Ectodermal cell (in vitro differentiated cells): Measurements from ENCODE around the gene NOS3.

Experiments used
- H3K27ac ChIP-seq: 2 replicates; pipeline ENCODE4 v1.7.0; 2013; ENCODE audit warnings: mild to moderate bottlenecking, low read depth, low read length; ENCODE audit not compliant: insufficient read depth, poor library complexity, severe bottlenecking
- H3K27me3 ChIP-seq: 2 replicates; pipeline ENCODE4 v1.7.0; 2013; ENCODE audit warnings: mild to moderate bottlenecking, low read length; ENCODE audit not compliant: insufficient read depth, control insufficient read depth, poor library complexity, severe bottlenecking
- H3K36me3 ChIP-seq: one replicate; pipeline ENCODE4 v1.7.0; 2013; ENCODE audit warnings: low read length; ENCODE audit not compliant: control insufficient read depth, insufficient read depth
- H3K4me1 ChIP-seq: one replicate; pipeline ENCODE4 v1.7.0; 2013; ENCODE audit warnings: low read length; ENCODE audit not compliant: control insufficient read depth, insufficient read depth
- H3K4me3 ChIP-seq: 2 replicates; pipeline ENCODE4 v1.7.0; 2013; ENCODE audit warnings: low read depth, low read length, control low read depth; ENCODE audit not compliant: insufficient read depth
- H3K9me3 ChIP-seq: 2 replicates; pipeline ENCODE4 v1.7.0; 2013; ENCODE audit warnings: mild to moderate bottlenecking, low read length, moderate library complexity; ENCODE audit not compliant: control insufficient read depth
- WGBS, 2 experiments: methylation state at CpG; one replicate each; pipeline ENCODE4 v1.1.7; 2013; ENCODE audit warnings: missing lambda C conversion rate in 2 of 2; 5-methylcytosine and 5-hydroxymethylcytosine counted together

Gene NOS3

DNA sequence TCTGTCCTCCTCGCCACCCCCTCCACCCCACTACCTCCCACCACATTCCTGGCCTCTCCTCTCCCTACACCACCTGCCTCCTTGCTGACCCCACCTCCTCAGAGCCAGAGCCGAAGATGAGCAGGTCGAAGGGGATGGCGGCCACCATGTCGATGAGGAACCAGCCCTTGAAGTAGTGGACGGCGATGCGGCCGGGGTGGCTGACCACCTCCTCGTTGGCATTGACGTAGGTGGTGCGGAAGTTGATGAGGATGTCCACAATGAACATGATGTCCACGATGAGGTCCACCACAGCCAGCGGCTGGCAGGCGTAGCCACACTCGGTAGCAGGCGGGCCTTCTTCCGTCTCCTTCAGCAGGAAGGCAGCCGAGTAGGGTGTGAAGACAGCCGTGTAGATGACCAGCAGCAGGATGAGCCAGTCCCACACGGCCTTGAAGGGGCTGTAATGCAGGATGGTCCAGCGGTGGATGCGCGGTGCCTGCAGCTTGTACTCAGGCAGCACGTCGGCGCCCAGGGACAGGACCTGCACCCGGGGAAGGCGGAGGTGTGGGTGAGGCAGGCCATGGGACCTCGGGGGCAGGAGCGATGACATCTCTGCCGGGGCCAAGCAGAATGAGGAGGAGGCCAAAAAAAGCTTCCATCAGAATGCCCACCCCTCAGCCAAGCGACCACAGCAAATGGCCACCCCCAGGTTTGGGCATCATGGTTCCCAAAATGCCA, 38.3 kb upstream of the NOS3 start:
- H3K4me3 ChIP-seq = no peak overlapping the region
- no peaks in the 10 kb centered on the region for H3K36me3 ChIP-seq
- H3K27me3 ChIP-seq = peaks cover 3% of the 10 kb centered on the region
- H3K27ac ChIP-seq = no peak overlapping the region
- no peaks in the 10 kb centered on the region for H3K9me3 ChIP-seq
- peaks cover 46% of the 10 kb centered on the region for H3K4me1 ChIP-seq
- 93% methylated on average over 33 of the region's 33 CpGs for WGBS, 2 experiments

DNA sequence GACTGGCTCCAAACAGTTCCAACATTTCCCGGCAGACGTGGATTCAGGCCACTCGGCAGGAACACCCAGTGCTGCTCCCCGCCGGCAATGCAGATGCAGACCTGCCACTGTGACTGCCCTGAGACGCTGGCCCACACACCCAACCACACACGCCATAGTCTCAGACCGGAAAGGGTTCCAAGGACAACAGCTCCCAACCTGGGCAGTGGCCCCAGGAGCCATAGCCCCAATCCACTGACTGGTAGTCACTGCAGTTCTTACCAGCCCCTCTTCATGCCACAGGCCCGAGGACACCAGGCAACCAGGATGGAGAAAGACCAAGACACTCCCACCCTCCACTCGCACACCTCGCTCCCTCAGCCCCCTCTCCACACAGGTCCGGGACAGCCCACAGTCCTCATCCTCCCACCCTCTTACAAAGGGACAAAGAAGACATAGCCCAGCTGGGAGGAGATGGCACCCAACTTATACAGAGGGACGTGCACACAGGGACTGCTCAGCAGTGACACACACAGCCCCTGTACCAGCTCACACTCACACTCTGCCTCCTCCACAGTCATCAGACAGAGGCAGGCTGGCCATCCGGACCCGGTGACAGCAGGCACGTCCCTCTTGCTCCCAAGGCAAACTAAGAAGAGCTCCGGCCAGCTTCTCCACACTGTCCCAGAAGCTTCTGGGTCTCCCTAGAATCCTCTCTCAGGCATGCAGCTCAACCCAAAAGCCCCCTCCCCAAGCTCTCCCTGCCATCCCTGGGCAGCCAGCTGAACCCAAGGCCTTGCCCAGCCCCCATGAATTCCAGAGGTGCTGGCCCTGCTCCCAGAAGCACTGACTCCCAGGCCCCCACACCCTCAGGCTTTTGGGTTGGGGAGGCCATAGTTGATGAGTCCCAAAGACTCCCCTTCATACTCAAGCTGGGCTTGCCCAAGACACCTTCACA, 37.5 kb upstream of the NOS3 start:
- Histone ChIP-seq H3K4me1 (peaks cover 37% of the 10 kb centered on the region), H3K9me3 (no peaks in the 10 kb centered on the region), H3K4me3 (no peak overlapping the region), H3K36me3 (no peaks in the 10 kb centered on the region), H3K27me3 (peaks cover 3% of the 10 kb centered on the region), H3K27ac (no peak overlapping the region)
- 91 to 94% methylated on average over 17 of the region's 17 CpGs for WGBS, 2 experiments

DNA sequence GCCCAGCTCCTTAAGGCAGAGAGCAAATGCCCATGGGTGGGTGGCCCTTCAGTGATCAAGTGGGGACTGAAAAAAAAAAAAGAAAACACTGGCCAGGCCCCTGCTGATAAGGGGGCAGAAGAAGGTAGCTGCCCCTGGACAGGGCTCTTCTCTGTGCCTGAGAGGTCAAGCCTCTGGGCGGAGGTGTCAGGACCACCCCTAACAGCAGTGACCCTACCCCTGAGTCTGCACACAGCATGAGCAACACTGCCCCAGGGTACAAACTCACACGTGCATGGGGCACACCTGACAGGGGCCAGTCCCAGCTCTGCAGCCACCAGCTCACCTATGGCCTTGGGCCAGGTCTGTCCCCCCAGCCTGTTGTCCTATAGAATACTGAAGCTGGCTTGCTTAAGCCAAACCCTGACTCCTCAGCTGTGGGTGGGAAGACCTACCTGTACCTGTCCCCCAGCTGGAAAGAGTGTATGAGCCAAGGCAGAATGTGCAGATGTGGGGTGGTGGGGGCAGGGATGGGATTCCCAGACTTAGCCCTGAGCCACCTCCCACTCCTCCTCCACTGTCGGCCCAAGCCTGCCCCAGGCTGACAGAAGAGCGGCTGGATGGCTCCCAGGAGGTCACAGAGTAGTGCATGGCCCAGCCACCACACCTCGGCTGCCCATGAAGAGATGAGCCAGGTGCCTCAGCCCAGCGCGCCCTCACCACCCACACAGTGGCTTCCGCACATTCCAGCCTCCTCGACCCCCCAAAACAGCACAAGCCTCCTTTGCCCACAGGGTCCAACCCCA, 36.4 kb upstream of the NOS3 start:
- peaks cover 28% of the 10 kb centered on the region for H3K4me1 ChIP-seq
- no peak overlapping the region for H3K27ac ChIP-seq
- WGBS, 2 experiments = 87 to 88% methylated on average over 9 of the region's 9 CpGs
- H3K36me3 ChIP-seq = no peaks in the 10 kb centered on the region
- H3K9me3 ChIP-seq = no peaks in the 10 kb centered on the region
- H3K4me3 ChIP-seq = no peak overlapping the region
- no peaks in the 10 kb centered on the region for H3K27me3 ChIP-seq

DNA sequence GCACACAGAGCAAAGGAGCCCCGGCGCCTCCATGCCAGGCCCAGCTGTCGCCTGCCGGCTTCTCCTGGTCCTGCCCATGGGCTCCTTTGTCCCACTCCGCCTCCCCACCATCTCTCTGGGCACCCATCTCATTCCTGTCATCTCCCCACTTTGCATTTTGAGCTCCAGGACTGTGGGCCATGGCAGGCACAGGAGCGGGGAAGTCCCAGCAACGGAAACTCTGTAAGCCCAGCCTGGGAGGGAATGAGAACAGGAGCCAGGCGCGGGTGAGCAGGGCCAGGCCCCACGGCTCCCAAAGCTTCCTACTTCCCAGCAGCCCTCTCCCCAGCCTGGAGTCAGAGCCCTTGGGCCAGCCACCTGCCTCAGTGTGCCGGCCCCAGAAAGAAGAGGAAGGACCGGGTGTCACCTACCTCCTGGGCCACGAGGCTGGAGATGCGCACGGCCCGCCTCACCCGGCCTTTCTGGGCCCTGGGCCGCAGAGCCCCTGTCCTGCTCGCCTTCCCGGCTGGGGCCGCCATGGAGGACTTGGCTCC, 35.8 kb upstream of the NOS3 start:
- Histone ChIP-seq H3K4me1 (peaks cover 23% of the 10 kb centered on the region), H3K4me3 (no peak overlapping the region), H3K9me3 (no peaks in the 10 kb centered on the region), H3K36me3 (no peaks in the 10 kb centered on the region), H3K27me3 (no peaks in the 10 kb centered on the region), H3K27ac (no peak overlapping the region)
- 82 to 83% methylated on average over 21 of the region's 21 CpGs for WGBS, 2 experiments

DNA sequence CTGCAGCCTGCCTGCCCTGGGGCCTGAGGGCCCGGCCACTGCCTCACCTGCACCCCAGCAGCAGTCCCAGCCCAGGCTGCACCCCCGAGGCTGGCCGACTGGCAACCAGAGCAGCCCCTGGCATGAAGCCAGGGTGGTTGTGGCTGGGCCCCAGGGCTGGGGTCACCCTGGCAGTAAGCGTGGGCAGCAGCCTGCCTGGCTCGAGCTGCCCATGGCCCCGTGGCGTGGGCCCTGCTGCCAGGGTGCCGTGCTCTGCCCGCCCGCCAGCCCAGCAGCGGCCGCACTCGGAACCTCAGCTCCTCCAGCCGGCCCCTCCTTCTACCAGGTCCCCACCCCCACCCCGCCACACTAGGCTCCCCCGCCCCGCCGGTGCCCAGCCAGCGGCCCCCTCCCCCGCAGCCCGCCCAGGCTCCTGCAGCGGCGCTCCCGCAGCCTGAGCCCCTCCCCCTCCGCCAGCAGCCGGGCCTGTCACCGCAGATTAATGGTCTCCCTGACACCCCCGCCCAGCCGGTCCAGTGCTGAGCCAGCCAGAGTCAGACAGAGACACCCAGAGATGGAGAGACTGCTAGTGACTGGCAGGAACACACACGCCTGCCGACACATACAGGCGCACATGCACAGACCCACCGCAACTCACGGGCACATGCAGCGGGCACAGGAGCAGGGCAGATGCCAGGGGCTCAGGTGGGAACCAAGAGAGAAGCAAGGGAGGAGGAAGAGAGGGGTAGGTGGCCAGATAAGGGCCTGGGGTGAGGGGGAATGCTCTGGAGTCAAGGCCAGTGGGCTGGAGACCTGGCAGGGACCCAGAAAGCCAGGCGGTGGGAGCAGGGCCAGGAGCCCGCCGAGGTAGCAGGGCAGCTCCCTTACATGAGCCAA, 35.1 kb upstream of the NOS3 start:
- 43% methylated on average over 34 to 37 of the region's 38 CpGs for WGBS, 2 experiments
- Histone ChIP-seq H3K4me3 (no peak overlapping the region), H3K27me3 (no peaks in the 10 kb centered on the region), H3K36me3 (no peaks in the 10 kb centered on the region), H3K4me1 (peaks cover 23% of the 10 kb centered on the region), H3K9me3 (no peaks in the 10 kb centered on the region), H3K27ac (no peak overlapping the region)

DNA sequence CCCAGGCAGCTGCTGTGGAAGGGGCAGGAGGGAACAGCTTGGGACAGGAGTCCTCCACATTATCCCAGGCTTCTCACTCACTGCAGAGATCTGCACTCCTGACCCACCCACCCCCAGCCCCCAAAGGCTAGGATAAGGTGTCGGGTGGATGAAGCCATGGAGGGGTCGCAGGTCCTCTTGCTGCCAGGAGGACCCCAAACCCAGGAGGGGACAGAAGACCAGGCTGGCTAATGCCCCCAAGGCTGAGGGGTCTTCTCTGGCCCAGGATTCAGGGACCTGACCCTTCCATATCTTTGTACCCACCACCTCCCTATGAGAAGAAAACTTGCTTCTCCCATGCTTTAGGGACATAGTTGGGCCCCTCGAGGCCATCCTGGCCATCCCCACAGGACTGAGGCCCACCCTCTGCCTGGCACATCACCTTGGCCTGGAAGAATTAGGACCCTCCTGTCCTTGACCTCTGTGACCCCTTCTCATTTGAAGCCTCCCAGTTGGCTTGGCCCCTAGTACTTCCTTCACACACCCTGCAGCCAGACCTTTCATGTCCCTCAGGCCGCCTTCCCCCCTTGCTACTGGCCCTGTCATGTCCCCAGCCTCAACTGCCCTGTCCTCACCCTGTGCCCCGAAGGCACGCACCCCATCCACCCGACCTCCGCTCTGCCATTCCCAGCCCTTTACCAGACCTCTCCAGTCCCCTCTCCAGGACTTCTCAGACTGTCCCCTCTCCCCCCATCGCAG, 34.3 kb upstream of the NOS3 start:
- no peaks in the 10 kb centered on the region for H3K9me3 ChIP-seq
- H3K36me3 ChIP-seq = no peaks in the 10 kb centered on the region
- H3K4me3 ChIP-seq = no peak overlapping the region
- H3K4me1 ChIP-seq = peaks cover 23% of the 10 kb centered on the region
- no peak overlapping the region for H3K27ac ChIP-seq
- H3K27me3 ChIP-seq = no peaks in the 10 kb centered on the region
- WGBS, 2 experiments = 91 to 93% methylated on average over 9 of the region's 9 CpGs

DNA sequence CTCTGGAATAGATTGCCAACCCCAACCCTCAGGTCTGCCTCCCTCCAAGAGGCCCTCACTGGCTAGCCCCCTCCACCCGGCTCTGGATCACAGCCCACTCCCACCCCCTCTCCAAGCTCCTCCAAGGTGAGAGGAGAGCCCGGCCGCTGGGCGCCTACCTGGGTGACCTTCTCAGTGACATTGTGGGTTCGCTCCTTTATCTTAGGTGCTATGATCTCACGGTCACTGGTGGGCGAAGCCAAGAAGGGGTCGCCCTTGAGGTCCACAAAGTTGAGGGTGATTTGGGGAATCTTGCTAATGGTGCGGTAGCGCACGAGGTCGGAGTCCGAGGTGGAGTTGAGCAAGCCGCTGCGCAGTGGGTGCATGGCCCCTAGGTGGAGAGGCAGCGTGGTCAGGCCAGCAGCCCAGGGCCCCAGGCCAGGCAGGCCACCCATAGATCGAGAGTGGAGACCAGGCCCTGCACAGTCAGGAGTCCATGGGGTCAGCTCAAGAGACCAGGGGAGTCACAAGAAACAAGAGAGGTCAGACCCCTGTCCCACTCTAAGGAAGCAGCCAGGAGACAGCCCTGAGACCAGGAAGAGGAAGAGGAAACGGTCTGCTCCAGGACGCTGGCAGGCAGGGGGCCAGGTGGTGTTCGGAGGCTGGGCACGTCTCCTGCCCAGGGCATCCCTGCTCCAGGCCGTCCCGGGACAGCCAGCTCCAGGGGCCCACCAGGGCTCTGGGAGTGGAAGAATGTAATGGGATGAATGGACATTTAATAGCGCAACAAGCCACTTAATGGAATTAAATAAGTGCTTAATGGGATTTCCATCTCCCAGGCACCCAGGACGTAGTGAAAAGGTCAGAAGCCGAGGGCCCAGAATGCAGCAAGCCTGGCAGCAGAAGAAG, 33.4 kb upstream of the NOS3 start:
- 94% methylated on average over 26 of the region's 26 CpGs for WGBS, 2 experiments
- H3K27me3 ChIP-seq = no peaks in the 10 kb centered on the region
- H3K4me3 ChIP-seq = no peak overlapping the region
- no peaks in the 10 kb centered on the region for H3K36me3 ChIP-seq
- H3K27ac ChIP-seq = no peak overlapping the region
- H3K4me1 ChIP-seq = peaks cover 29% of the 10 kb centered on the region
- no peaks in the 10 kb centered on the region for H3K9me3 ChIP-seq

DNA sequence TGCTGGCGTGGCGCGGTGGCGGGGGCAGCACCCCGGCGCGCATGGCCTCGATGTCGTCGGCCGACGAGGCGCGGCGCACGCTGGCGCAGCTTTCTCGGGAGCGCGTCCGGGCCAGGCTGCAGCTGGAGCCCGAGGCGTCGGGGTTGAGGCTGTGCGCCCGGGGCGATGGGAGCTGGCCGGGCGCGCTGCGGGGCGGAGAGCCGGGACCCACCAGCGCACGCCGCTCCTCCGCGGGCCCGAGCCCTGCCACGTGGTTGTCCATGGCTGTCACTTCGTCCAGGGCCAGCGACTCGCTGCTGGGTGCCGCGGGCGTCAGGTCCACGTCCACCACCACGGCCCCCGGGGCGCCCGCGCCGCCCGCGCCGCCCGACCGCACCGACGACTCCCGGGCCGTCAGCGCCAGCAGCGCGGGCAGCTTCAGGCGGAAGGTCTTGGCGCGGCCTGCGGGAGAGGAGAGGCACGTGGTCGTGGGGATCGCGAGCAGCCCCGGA, 32.7 kb upstream of the NOS3 start:
- H3K4me1 ChIP-seq = peaks cover 29% of the 10 kb centered on the region

More for the DNA sequence above, 32.7 kb upstream of the NOS3 start:
- H3K27ac ChIP-seq = no peak overlapping the region
- H3K27me3 ChIP-seq = no peaks in the 10 kb centered on the region
- WGBS, 2 experiments = 95 to 96% methylated on average over 74 of the region's 74 CpGs
- no peaks in the 10 kb centered on the region for H3K36me3 ChIP-seq
- H3K9me3 ChIP-seq = no peaks in the 10 kb centered on the region
- no peak overlapping the region for H3K4me3 ChIP-seq
